OCI-LY1 (cell line): ENCODE data around the gene FOXF1.

ENCODE experiments used
- H2AFZ ChIP-seq: fragments of 200-600 bp; sonication (generic), shearing (Covaris generic); 2 replicates; pipeline ENCODE4 v1.6.0; 2014; ENCODE audit warnings: antibody characterized with exemption, mild to moderate bottlenecking, low read length
- H3F3A ChIP-seq: fragments of 200-600 bp; sonication (generic), shearing (Covaris generic); 2 replicates; pipeline ENCODE4 v1.6.0; 2014; ENCODE audit warnings: mild to moderate bottlenecking, antibody characterized with exemption, low read length, moderate library complexity; ENCODE audit not compliant: insufficient read depth
- H3K27ac ChIP-seq: fragments of 200-600 bp; sonication (generic); 2 replicates; pipeline ENCODE4 v1.5.1; 2014; ENCODE audit warnings: low read length, mixed run types, mild to moderate bottlenecking, low read depth; ENCODE audit not compliant: poor library complexity, severe bottlenecking
- H3K27me3 ChIP-seq: fragments of 200-600 bp; sonication (generic); 2 replicates; pipeline ENCODE4 v1.6.0; 2014; ENCODE audit warnings: antibody characterized with exemption, mild to moderate bottlenecking, low read length, moderate library complexity; ENCODE audit not compliant: insufficient read depth
- H3K36me3 ChIP-seq: fragments of 200-600 bp; sonication (generic); 2 replicates; pipeline ENCODE4 v1.6.1; 2014; ENCODE audit warnings: mild to moderate bottlenecking, antibody characterized with exemption, low read length, moderate library complexity, mixed read lengths; ENCODE audit not compliant: insufficient read depth
- H3K4me1 ChIP-seq: fragments of 200-600 bp; sonication (generic); 2 replicates; pipeline ENCODE4 v1.5.1; 2014; ENCODE audit warnings: mild to moderate bottlenecking, low read length, moderate library complexity; ENCODE audit not compliant: insufficient read depth, severe bottlenecking
- H3K4me2 ChIP-seq: fragments of 200-600 bp; sonication (generic), shearing (Covaris generic); 2 replicates; pipeline ENCODE4 v1.6.1; 2014; ENCODE audit warnings: low read length
- H3K4me3 ChIP-seq: fragments of 200-600 bp; sonication (generic); 2 replicates; pipeline ENCODE4 v1.5.1; 2014; ENCODE audit warnings: low read length, low read depth, mild to moderate bottlenecking, mixed read lengths; ENCODE audit not compliant: poor library complexity, severe bottlenecking
- H3K79me2 ChIP-seq: fragments of 200-600 bp; shearing (Covaris generic); 2 replicates; pipeline ENCODE4 v1.6.1; 2016; ENCODE audit warnings: mixed run types, low read length, mixed read lengths; ENCODE audit not compliant: insufficient read depth
- H3K9ac ChIP-seq: fragments of 200-600 bp; sonication (generic), shearing (Covaris generic); 2 replicates; pipeline ENCODE4 v1.6.1; 2014; ENCODE audit warnings: mild to moderate bottlenecking, low read length, mixed read lengths
- H3K9me2 ChIP-seq: fragments of 200-600 bp; sonication (generic), shearing (Covaris generic); 2 replicates; pipeline ENCODE4 v1.6.1; 2014; ENCODE audit warnings: low read depth, mild to moderate bottlenecking, low read length, mixed read lengths
- H3K9me3 ChIP-seq: fragments of 200-600 bp; shearing (Covaris generic); 2 replicates; pipeline ENCODE4 v1.6.1; 2014; ENCODE audit warnings: low read length, mixed read lengths
- H4K20me1 ChIP-seq: fragments of 200-600 bp; sonication (generic), shearing (Covaris generic); 2 replicates; pipeline ENCODE4 v1.6.0; 2016; ENCODE audit warnings: mild to moderate bottlenecking, low read length; ENCODE audit not compliant: insufficient read depth
- EZH2 ChIP-seq: fragments of 200-600 bp; sonication (generic), shearing (Covaris generic); IDR thresholded peaks from 2 replicates; pipeline ENCODE4 v1.8.0; 2017; ENCODE audit warnings: borderline replicate concordance, mixed run types, mild to moderate bottlenecking, antibody characterized with exemption, low read length, moderate library complexity, mixed read lengths
- TF ChIP-seq, protein P1 (sequence below): fragments of 200-600 bp; sonication (generic), shearing (Covaris generic); IDR thresholded peaks from 2 replicates; pipeline ENCODE4 v1.5.1; 2017; ENCODE audit warnings: mild to moderate bottlenecking, antibody characterized with exemption, low read length, moderate library complexity, mixed read lengths

The FOXF1 gene

GRCh38 chr16:86505899-86506864 is 4.1 kb upstream of the FOXF1 start:
- Histone ChIP-seq H3K9ac (no peak overlapping the region), H3K4me2 (no peak overlapping the region), H3F3A (no peaks in the 10 kb centered on the region), H4K20me1 (no peaks in the 10 kb centered on the region), H3K9me3 (no peaks in the 10 kb centered on the region), H3K4me1 (no peaks in the 10 kb centered on the region), H2AFZ (no peak overlapping the region), H3K4me3 (no peak overlapping the region), H3K9me2 (no peaks in the 10 kb centered on the region), H3K79me2 (no peaks in the 10 kb centered on the region), H3K27me3 (no peaks in the 10 kb centered on the region), H3K27ac (no peak overlapping the region), H3K36me3 (no peaks in the 10 kb centered on the region)
- no peak for TF ChIP-seq EZH2
- TF ChIP-seq, protein P1, sequence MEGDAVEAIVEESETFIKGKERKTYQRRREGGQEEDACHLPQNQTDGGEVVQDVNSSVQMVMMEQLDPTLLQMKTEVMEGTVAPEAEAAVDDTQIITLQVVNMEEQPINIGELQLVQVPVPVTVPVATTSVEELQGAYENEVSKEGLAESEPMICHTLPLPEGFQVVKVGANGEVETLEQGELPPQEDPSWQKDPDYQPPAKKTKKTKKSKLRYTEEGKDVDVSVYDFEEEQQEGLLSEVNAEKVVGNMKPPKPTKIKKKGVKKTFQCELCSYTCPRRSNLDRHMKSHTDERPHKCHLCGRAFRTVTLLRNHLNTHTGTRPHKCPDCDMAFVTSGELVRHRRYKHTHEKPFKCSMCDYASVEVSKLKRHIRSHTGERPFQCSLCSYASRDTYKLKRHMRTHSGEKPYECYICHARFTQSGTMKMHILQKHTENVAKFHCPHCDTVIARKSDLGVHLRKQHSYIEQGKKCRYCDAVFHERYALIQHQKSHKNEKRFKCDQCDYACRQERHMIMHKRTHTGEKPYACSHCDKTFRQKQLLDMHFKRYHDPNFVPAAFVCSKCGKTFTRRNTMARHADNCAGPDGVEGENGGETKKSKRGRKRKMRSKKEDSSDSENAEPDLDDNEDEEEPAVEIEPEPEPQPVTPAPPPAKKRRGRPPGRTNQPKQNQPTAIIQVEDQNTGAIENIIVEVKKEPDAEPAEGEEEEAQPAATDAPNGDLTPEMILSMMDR = no peak

GRCh38 chr16:86507173-86508027 is 2.9 kb upstream of the FOXF1 start:
- Histone ChIP-seq H3F3A (no peaks in the 10 kb centered on the region), H3K9me2 (no peaks in the 10 kb centered on the region), H3K4me3 (no peak overlapping the region), H3K4me2 (no peak overlapping the region), H3K9ac (no peak overlapping the region), H3K27me3 (no peaks in the 10 kb centered on the region), H3K27ac (no peak overlapping the region), H2AFZ (no peak overlapping the region), H4K20me1 (no peaks in the 10 kb centered on the region), H3K9me3 (no peaks in the 10 kb centered on the region), H3K36me3 (no peaks in the 10 kb centered on the region), H3K4me1 (no peaks in the 10 kb centered on the region), H3K79me2 (no peaks in the 10 kb centered on the region)
- TF ChIP-seq, protein P1 = no peak
- no peak for TF ChIP-seq EZH2

DNA sequence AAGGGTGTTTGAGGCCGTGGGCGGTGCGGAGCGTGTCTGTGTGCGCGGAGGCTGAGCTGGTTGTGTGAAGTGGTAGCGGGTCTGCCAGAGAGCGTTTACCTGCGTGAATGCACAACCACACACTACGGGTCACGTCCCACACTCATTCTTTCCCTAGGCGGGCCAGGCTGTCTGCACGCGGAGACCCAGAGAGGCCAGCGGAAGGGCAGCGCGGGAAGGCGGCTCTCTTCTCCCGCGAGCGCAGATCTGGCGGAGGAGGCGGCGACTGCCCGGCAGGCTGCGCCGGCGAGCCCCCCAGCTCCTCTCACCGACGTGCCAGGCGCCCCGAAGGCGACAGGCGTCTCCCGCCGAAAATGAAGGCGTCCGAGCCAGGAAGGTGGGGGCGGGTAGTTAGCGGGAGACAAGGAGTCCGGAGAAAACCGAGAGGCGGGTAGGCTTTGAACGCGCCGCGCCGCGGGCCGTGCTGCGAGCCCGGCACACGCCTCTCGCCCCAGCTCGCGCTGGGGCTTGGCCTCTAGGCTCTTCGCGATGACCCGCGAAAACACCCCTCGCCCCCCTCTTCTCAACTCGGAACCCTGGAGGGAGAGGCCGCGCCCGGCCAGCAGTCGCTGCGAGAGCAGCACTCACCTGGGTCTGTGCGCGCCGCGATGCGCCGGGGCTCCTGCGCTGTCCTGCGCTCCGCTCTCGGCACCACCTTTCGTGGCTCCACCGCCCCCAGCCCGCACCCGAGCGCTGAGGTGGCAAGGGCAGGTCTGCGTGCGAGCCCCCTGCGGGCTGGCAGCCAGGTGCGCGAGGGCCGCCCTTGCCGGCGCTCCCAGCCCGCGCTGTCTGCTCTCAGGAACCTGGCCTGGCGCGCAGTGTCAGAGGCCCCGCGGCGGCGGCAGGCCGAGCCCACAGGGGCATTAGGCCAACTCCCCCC is 2.0 kb upstream of the FOXF1 start:
- Histone ChIP-seq H3K9ac (no peak overlapping the region), H3K4me3 (no peak overlapping the region), H3K9me2 (no peaks in the 10 kb centered on the region), H3K4me1 (no peaks in the 10 kb centered on the region), H3K79me2 (no peaks in the 10 kb centered on the region), H3K4me2 (no peak overlapping the region), H3K9me3 (no peaks in the 10 kb centered on the region), H2AFZ (no peak overlapping the region), H3F3A (no peaks in the 10 kb centered on the region), H3K27me3 (no peaks in the 10 kb centered on the region), H3K36me3 (no peaks in the 10 kb centered on the region), H4K20me1 (no peaks in the 10 kb centered on the region), H3K27ac (no peak overlapping the region)
- no peak for TF ChIP-seq EZH2
- TF ChIP-seq, protein P1 = no peak
